Measurements from ENCODE around the gene GOLGB1. TPM values are rescaled to one million over a fixed set of nuclear protein-coding genes. Genes with fewer than 3 reads are reported as not detected.
A peak's percentile ranks its signal among the peaks of the same experiment; 100 is the strongest.
"Not testable (repeated sequence)": the region's sequence is repeated elsewhere in the genome, so short reads cannot be mapped to it uniquely, and the experiment has no call there.

GOLGB1 gene
- polyA plus RNA-seq, 2 of the 4 experiments (the other 2 are of a cell fraction) = 11.9 to 27.0 TPM

DNA sequence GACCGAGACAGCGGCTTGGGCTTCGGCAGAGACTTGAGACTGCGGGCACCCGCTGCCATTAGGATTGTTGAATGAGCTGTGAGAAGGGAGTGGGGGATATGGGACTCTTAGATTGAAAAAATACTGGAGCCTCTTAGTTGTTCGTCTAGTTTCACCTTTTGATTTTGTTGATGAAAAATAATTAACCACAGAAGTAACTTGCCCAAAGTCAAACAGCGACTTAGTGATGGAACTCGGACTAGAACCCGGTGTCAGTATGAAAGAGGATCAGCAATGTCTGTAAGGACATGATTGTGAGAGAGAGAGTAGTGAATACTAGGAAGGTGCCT lies 510 bp upstream of the GOLGB1 start:
- no peak for DNase-seq (ENCODE audit: low read depth in 1 of 2, low spot score in 1 of 2)
- TF ChIP-seq PHF8 (IDR thresholded peaks at IDR 0.05; ENCODE audit: borderline replicate concordance, low read depth) = peak; percentile 66; the same call in 1 of the 2 replicates
- TF ChIP-seq POLR2A (IDR thresholded peaks at IDR 0.05; ENCODE audit: low read length) = no peak; the same call in 1 of the 2 replicates
- CTCF ChIA-PET = no interaction called here

DNA sequence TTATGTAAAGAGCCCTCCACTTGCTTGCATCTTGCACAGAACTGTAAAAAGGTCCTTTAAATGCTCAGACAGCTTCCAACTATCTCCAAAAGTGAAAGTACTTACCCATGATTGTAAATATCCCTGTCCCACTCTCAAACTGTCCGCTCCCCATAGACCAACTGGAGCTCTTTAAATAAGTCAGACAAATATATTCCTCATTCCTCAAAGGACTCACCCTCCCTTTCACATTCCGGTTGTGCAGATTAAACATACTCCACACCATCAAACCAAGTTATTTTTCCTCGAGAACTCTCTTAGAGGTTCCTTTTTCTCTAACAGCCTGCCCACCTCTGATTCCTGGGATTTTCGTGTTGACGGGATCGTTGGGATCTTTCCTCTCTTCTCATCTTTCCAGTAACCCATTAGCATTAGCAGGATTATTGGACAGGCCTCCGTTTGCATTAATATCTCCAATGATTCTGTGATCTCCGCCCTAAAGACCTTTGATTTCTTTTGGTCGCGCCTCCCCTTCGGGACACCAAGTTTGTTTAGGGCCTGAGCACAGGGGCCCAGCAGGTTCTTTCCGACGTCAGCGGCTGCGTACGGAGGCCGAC lies 763 bp downstream of the GOLGB1 start:
- Histone ChIP-seq H3K27ac (peak overlapping the region; percentile 76 to 90), H3K4me1 (peaks cover 13% of the 10 kb centered on the region; the same call in 2 of the 3 replicates), H3K4me3 (peak overlapping the region; percentile 62), H3K4me2 (peak overlapping the region; percentile 86), H3K9me3 (no peaks in the 10 kb centered on the region)
- POLR2A ChIA-PET = interaction anchor here (0.7 kb wide), 2 partner anchors 15 to 203 kb away, joined by 3 to 7 read pairs; partner anchors contain the start of gene POLQ
- DNase-seq (ENCODE audit: low read depth in 1 of 2, low spot score in 1 of 2) (peak in 1 of 2 experiments; percentile 15), FAIRE-seq (no peak), ATAC-seq (peak; percentile 70 to 71; a peak in 4 of 6 replicates)
- CTCF ChIA-PET = no interaction called here
- TF ChIP-seq SMC3 (IDR thresholded peaks at IDR 0.05) (no peak), FOSB (CRISPR knock-in tag; IDR thresholded peaks at IDR 0.05) (no peak), JUNB (IDR thresholded peaks at IDR 0.05) (no peak), POLR2A (IDR thresholded peaks at IDR 0.05; ENCODE audit: low read length) (no peak)
- TF ChIP-seq, protein P1, sequence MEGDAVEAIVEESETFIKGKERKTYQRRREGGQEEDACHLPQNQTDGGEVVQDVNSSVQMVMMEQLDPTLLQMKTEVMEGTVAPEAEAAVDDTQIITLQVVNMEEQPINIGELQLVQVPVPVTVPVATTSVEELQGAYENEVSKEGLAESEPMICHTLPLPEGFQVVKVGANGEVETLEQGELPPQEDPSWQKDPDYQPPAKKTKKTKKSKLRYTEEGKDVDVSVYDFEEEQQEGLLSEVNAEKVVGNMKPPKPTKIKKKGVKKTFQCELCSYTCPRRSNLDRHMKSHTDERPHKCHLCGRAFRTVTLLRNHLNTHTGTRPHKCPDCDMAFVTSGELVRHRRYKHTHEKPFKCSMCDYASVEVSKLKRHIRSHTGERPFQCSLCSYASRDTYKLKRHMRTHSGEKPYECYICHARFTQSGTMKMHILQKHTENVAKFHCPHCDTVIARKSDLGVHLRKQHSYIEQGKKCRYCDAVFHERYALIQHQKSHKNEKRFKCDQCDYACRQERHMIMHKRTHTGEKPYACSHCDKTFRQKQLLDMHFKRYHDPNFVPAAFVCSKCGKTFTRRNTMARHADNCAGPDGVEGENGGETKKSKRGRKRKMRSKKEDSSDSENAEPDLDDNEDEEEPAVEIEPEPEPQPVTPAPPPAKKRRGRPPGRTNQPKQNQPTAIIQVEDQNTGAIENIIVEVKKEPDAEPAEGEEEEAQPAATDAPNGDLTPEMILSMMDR (IDR thresholded peaks at IDR 0.05) = no peak
- TF ChIP-seq, protein P2, sequence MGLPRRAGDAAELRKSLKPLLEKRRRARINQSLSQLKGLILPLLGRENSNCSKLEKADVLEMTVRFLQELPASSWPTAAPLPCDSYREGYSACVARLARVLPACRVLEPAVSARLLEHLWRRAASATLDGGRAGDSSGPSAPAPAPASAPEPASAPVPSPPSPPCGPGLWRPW (IDR thresholded peaks at IDR 0.05) = no peak
- TF ChIP-seq, protein P3, sequence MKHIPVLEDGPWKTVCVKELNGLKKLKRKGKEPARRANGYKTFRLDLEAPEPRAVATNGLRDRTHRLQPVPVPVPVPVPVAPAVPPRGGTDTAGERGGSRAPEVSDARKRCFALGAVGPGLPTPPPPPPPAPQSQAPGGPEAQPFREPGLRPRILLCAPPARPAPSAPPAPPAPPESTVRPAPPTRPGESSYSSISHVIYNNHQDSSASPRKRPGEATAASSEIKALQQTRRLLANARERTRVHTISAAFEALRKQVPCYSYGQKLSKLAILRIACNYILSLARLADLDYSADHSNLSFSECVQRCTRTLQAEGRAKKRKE (CRISPR knock-in tag; IDR thresholded peaks at IDR 0.05; ENCODE audit: low read depth) = no peak
- WGBS (ENCODE audit: missing lambda C conversion rate) = under 1% methylated on average over 17 of the region's 17 CpGs

More for the DNA sequence above, 510 bp upstream of the GOLGB1 start:
- FAIRE-seq (no peak), ATAC-seq (no peak)
- POLR2A ChIA-PET = no interaction called here
- Histone ChIP-seq H3K4me2 (peak overlapping the region; percentile 96), H3K4me3 (peak overlapping the region; percentile 62), H3K9me3 (no peaks in the 10 kb centered on the region), H3K27ac (peak overlapping the region; percentile 66 to 86), H3K4me1 (peaks cover 13% of the 10 kb centered on the region; the same call in 2 of the 3 replicates)
- WGBS (ENCODE audit: missing lambda C conversion rate) = 1% methylated on average over 9 of the region's 9 CpGs

DNA sequence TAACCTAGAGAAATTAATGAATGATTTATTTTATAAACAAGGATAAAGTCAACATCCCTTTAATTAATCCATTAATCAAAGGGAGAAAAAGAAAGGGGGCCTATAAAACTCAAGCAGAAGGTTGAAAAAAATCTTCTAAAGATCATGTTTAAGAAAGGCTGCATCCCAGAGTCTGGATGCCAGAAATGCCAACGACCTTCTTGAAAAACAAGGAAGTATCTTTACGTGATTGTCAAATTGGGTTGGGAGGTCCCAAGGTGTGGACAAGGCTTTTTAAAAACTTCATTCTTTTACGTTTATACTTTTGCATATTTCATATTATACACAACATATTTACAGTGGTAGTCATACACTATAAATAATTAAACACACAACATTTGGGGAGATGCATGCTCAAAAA lies 1.6 kb downstream of the GOLGB1 start:
- Histone ChIP-seq H3K4me2 (peak overlapping the region; percentile 86), H3K4me1 (peaks cover 13% of the 10 kb centered on the region; the same call in 2 of the 3 replicates), H3K27ac (no peak overlapping the region), H3K9me3 (no peaks in the 10 kb centered on the region), H3K4me3 (peak overlapping the region; percentile 62)
- DNase-seq (ENCODE audit: low read depth in 1 of 2, low spot score in 1 of 2) (no peak), FAIRE-seq (no peak), ATAC-seq (no peak)
- WGBS (ENCODE audit: missing lambda C conversion rate) = 20% methylated on average over 3 of the region's 3 CpGs
- POLR2A ChIA-PET = no interaction called here
- TF ChIP-seq NPAS2 (CRISPR knock-in tag; IDR thresholded peaks at IDR 0.05; ENCODE audit: borderline replicate concordance) (no peak), MAZ (IDR thresholded peaks at IDR 0.05; ENCODE audit: borderline replicate concordance, low read depth, low read length) (no peak), BHLHE40 (IDR thresholded peaks at IDR 0.05; ENCODE audit: low read depth, low read length) (no peak), NR3C1 (IDR thresholded peaks at IDR 0.05) (no peak), SMC3 (IDR thresholded peaks at IDR 0.05) (no peak), RFX5 (IDR thresholded peaks at IDR 0.05) (no peak), RAD21 (conservative IDR thresholded peaks at IDR 0.05 in 1 of 2, IDR thresholded peaks at IDR 0.05 in 1 of 2) (no peak), NFE2L2 (conservative IDR thresholded peaks at IDR 0.05; ENCODE audit: low read length) (no peak), HOXB5 (CRISPR knock-in tag; IDR thresholded peaks at IDR 0.05) (no peak), HOXA7 (CRISPR knock-in tag; IDR thresholded peaks at IDR 0.05) (no peak), CBX8 (IDR thresholded peaks at IDR 0.05) (no peak), MAFK (IDR thresholded peaks at IDR 0.05; ENCODE audit: partially characterized antibody) (no peak), HDAC2 (IDR thresholded peaks at IDR 0.05) (no peak), ZFP36 (IDR thresholded peaks at IDR 0.05; ENCODE audit: borderline replicate concordance, partially characterized antibody) (no peak), JUNB (IDR thresholded peaks at IDR 0.05) (no peak), TFCP2L1 (CRISPR knock-in tag; IDR thresholded peaks at IDR 0.05) (no peak), KDM1A (IDR thresholded peaks at IDR 0.05; ENCODE audit: low read depth) (no peak)
- TF ChIP-seq, protein P3 (CRISPR knock-in tag; IDR thresholded peaks at IDR 0.05; ENCODE audit: low read depth) = no peak
- CTCF ChIA-PET = no interaction called here

DNA sequence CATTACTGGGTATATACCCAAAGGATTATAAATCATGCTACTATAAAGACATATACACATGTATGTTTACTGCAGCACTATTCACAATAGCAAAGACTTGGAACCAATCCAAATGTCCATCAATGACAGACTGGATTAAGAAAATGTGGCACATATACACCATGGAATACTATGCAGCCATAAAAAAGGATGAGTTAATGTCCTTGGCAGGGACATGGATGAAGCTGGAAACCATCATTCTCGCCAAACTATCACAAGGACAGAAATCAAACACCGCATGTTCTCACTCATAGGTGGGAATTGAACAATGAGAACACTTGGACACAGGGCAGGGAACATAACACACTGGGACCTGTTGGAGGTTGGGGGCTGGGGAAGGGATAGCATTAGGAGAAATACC lies 6.4 kb downstream of the GOLGB1 start:
- FAIRE-seq; CTCF ChIA-PET; H3K4me1 ChIP-seq; POLR2A ChIA-PET; H3K27ac ChIP-seq; H3K9me3 ChIP-seq; ATAC-seq; DNase-seq (ENCODE audit: low read depth in 1 of 2, low spot score in 1 of 2); H3K4me2 ChIP-seq; H3K4me3 ChIP-seq: not testable (repeated sequence)
- 92% methylated on average over 2 of the region's 2 CpGs for WGBS (ENCODE audit: missing lambda C conversion rate)
